ENCODE results near the gene ACSBG1.

ACSBG1 gene

DNA sequence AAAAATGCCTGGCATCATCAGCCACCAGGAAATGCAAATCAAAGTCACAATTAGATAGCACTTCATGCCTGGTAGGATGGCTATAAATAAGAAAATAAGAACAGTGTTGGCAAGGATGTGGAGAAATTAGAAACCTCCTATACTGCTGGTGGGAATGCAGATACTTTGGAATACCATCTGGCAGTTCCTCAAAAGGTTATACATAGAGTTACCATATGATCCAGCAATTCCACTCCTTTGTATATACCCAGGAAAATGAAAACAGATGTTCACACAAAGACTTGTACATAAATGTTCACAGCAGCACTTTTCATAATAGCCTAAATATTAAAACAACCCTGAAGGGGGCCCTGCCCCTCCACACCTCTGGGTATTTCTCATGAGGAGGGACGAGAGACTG is 13.7 kb downstream of the ACSBG1 start:
- WGBS, 2 experiments (ENCODE audit: insufficient coverage in 2 of 2): 100% methylated on average over 1 of the region's 1 CpG; no CpG with 5 or more reads in 1 of the 2 experiments
- no peaks in the 10 kb centered on the region for H3K36me3 ChIP-seq (ENCODE audit: control insufficient read depth, insufficient read depth, low read length)
- no peaks in the 10 kb centered on the region for H3K4me1 ChIP-seq (ENCODE audit: control insufficient read depth, insufficient read depth, low read length, poor library complexity, severe bottlenecking)
- no peak overlapping the region for H3K27ac ChIP-seq (ENCODE audit: low read depth, low read length, severe bottlenecking)
- no peak overlapping the region for H3K4me3 ChIP-seq (ENCODE audit: extremely low read depth, insufficient read depth, low read length, poor library complexity, severe bottlenecking)
- no peaks in the 10 kb centered on the region for H3K9me3 ChIP-seq (ENCODE audit: control insufficient read depth, low read length)

GRCh38 chr15:78216276-78217104 is 17.9 kb downstream of the ACSBG1 start:
- H3K4me1 ChIP-seq (ENCODE audit: control insufficient read depth, insufficient read depth, low read length, poor library complexity, severe bottlenecking): peaks cover 21% of the 10 kb centered on the region
- no peaks in the 10 kb centered on the region for H3K9me3 ChIP-seq (ENCODE audit: control insufficient read depth, low read length)
- no peak overlapping the region for H3K27ac ChIP-seq (ENCODE audit: low read depth, low read length, severe bottlenecking)
- no peaks in the 10 kb centered on the region for H3K36me3 ChIP-seq (ENCODE audit: control insufficient read depth, insufficient read depth, low read length)
- WGBS, 2 experiments (ENCODE audit: insufficient coverage in 2 of 2): 93 to 97% methylated on average over 7 of the region's 7 CpGs
- H3K4me3 ChIP-seq (ENCODE audit: extremely low read depth, insufficient read depth, low read length, poor library complexity, severe bottlenecking): no peak overlapping the region

- H3K27ac ChIP-seq (ENCODE audit: low read depth, low read length, severe bottlenecking): no peak overlapping the region
Observed at GRCh38 chr15:78213956-78214355, 20.4 kb downstream of the ACSBG1 start.

GRCh38 chr15:78213425-78213750 is 21.0 kb downstream of the ACSBG1 start:
- no peak overlapping the region for H3K27ac ChIP-seq (ENCODE audit: low read depth, low read length, severe bottlenecking)
- peaks cover 27% of the 10 kb centered on the region for H3K4me1 ChIP-seq (ENCODE audit: control insufficient read depth, insufficient read depth, low read length, poor library complexity, severe bottlenecking)
- 95 to 100% methylated on average over 6 of the region's 6 CpGs for WGBS, 2 experiments (ENCODE audit: insufficient coverage in 2 of 2)

More at GRCh38 chr15:78213956-78214355, 20.4 kb downstream of the ACSBG1 start:
- Histone ChIP-seq H3K4me3 (ENCODE audit: extremely low read depth, insufficient read depth, low read length, poor library complexity, severe bottlenecking) (no peak overlapping the region), H3K36me3 (ENCODE audit: control insufficient read depth, insufficient read depth, low read length) (no peaks in the 10 kb centered on the region), H3K4me1 (ENCODE audit: control insufficient read depth, insufficient read depth, low read length, poor library complexity, severe bottlenecking) (peaks cover 27% of the 10 kb centered on the region), H3K9me3 (ENCODE audit: control insufficient read depth, low read length) (no peaks in the 10 kb centered on the region)
- WGBS, 2 experiments (ENCODE audit: insufficient coverage in 2 of 2): 90 to 97% methylated on average over 2 to 4 of the region's 4 CpGs

GRCh38 chr15:78212546-78213424 is 21.6 kb downstream of the ACSBG1 start:
- Histone ChIP-seq H3K27ac (ENCODE audit: low read depth, low read length, severe bottlenecking) (no peak overlapping the region), H3K4me3 (ENCODE audit: extremely low read depth, insufficient read depth, low read length, poor library complexity, severe bottlenecking) (no peak overlapping the region), H3K4me1 (ENCODE audit: control insufficient read depth, insufficient read depth, low read length, poor library complexity, severe bottlenecking) (peaks cover 27% of the 10 kb centered on the region), H3K36me3 (ENCODE audit: control insufficient read depth, insufficient read depth, low read length) (no peaks in the 10 kb centered on the region), H3K9me3 (ENCODE audit: control insufficient read depth, low read length) (no peaks in the 10 kb centered on the region)
- WGBS, 2 experiments (ENCODE audit: insufficient coverage in 2 of 2): 65 to 68% methylated on average over 17 of the region's 17 CpGs

More at GRCh38 chr15:78213425-78213750, 21.0 kb downstream of the ACSBG1 start:
- Histone ChIP-seq H3K4me3 (ENCODE audit: extremely low read depth, insufficient read depth, low read length, poor library complexity, severe bottlenecking) (no peak overlapping the region), H3K9me3 (ENCODE audit: control insufficient read depth, low read length) (no peaks in the 10 kb centered on the region), H3K36me3 (ENCODE audit: control insufficient read depth, insufficient read depth, low read length) (no peaks in the 10 kb centered on the region)

GRCh38 chr15:78212008-78212407 is 22.4 kb downstream of the ACSBG1 start:
- no peak overlapping the region for H3K4me3 ChIP-seq (ENCODE audit: extremely low read depth, insufficient read depth, low read length, poor library complexity, severe bottlenecking)
- peaks cover 33% of the 10 kb centered on the region for H3K4me1 ChIP-seq (ENCODE audit: control insufficient read depth, insufficient read depth, low read length, poor library complexity, severe bottlenecking)
- no peaks in the 10 kb centered on the region for H3K9me3 ChIP-seq (ENCODE audit: control insufficient read depth, low read length)
- no peaks in the 10 kb centered on the region for H3K36me3 ChIP-seq (ENCODE audit: control insufficient read depth, insufficient read depth, low read length)
- H3K27ac ChIP-seq (ENCODE audit: low read depth, low read length, severe bottlenecking): no peak overlapping the region
- 89 to 92% methylated on average over 9 to 10 of the region's 10 CpGs for WGBS, 2 experiments (ENCODE audit: insufficient coverage in 2 of 2)

DNA sequence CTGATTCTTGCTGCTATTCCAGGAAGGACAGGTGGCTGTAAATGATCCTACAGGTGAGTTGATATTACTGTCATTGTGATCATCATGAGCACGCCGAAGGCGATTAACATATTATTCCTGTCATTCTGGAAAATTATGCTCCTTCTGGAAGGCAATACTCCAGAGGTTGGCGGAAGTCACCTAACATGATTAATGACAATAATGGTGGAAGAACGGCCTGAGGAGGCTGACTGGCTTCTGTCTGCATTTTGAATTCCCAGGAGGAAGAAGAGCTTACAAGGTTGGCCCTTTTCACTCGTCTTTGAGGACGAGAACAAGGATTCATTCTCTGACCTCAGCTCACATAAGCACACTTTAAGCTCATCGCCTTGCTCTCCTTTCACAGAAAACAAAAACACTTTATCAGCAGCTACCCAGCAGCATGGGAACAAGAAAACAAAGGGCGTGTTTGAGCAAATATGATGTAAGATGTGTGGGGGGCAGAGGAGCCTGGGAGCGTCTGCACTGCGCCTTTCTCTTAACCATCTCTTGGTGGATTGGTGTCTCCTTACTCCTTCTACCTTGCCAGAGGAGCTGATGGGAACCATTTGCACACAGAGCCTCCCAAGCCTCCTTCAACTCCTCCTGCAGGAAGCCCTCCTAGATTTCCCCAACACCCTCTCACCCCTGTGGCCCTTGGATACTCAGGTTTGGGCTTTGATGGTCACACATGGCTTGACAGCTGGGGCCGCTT is 23.0 kb downstream of the ACSBG1 start:
- 95 to 96% methylated on average over 6 to 8 of the region's 12 CpGs for WGBS, 2 experiments (ENCODE audit: insufficient coverage in 2 of 2)
- H3K4me1 ChIP-seq (ENCODE audit: control insufficient read depth, insufficient read depth, low read length, poor library complexity, severe bottlenecking): peaks cover 40% of the 10 kb centered on the region
- no peak overlapping the region for H3K27ac ChIP-seq (ENCODE audit: low read depth, low read length, severe bottlenecking)
- H3K9me3 ChIP-seq (ENCODE audit: control insufficient read depth, low read length): no peaks in the 10 kb centered on the region
- no peaks in the 10 kb centered on the region for H3K36me3 ChIP-seq (ENCODE audit: control insufficient read depth, insufficient read depth, low read length)
- H3K4me3 ChIP-seq (ENCODE audit: extremely low read depth, insufficient read depth, low read length, poor library complexity, severe bottlenecking): no peak overlapping the region

DNA sequence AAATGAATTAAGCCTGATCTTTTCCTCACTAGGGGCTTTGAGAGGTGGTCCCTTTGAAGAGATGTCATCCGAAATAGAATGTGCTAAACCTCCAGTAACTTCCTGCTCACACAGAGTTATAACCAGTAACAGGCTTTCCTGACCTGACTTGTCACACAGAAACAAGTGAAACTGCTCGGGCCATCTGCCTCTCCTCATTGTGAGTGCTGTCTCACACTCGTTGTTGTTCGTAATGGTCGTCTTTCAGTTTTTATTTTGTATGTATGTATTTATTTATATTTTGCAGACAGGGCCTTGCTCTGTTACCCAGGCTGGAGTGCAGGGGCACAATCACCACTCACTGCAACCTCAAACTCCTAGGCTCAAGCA is 24.0 kb downstream of the ACSBG1 start:
- Histone ChIP-seq H3K4me1 (ENCODE audit: control insufficient read depth, insufficient read depth, low read length, poor library complexity, severe bottlenecking) (peaks cover 45% of the 10 kb centered on the region), H3K27ac (ENCODE audit: low read depth, low read length, severe bottlenecking) (no peak overlapping the region), H3K36me3 (ENCODE audit: control insufficient read depth, insufficient read depth, low read length) (no peaks in the 10 kb centered on the region), H3K4me3 (ENCODE audit: extremely low read depth, insufficient read depth, low read length, poor library complexity, severe bottlenecking) (no peak overlapping the region), H3K9me3 (ENCODE audit: control insufficient read depth, low read length) (no peaks in the 10 kb centered on the region)
- WGBS, 2 experiments (ENCODE audit: insufficient coverage in 2 of 2): 90 to 100% methylated on average over 1 to 2 of the region's 5 CpGs

DNA sequence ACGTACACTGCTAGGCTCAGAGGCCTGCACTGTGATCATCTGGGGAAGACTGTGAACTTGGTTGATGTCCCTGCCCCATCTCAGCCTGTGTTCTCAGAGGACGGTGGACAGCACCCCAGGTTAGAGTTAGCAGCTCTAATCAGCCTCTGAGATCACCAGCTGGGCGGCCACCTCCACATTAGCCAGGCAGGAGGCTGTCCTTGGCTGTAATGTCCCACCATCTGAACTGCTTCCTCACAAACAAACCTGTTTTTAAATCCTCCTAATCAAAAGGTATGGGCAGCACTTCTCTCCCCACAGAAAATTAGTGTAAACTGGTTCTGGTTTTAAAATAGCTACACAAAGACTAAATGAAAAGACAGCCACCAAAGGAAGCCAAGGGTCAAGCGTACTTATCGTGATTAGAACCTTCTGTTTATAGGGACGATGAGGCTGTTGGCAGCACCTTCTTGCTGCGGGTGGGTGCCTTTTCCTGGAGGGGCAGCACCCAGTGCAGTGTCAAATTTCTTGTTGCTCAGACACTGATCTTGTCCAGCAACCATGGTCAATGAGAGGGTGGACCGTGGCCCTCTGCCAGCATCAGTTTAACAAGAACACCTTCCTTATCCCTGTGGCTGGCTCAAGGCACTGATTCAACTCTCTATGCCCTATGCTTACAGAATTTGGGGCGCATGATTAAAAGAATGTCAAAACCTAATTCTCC is 24.6 kb downstream of the ACSBG1 start:
- H3K4me1 ChIP-seq (ENCODE audit: control insufficient read depth, insufficient read depth, low read length, poor library complexity, severe bottlenecking): peaks cover 47% of the 10 kb centered on the region

More for the DNA sequence above, 24.6 kb downstream of the ACSBG1 start:
- no peak overlapping the region for H3K27ac ChIP-seq (ENCODE audit: low read depth, low read length, severe bottlenecking)
- no peaks in the 10 kb centered on the region for H3K36me3 ChIP-seq (ENCODE audit: control insufficient read depth, insufficient read depth, low read length)
- H3K4me3 ChIP-seq (ENCODE audit: extremely low read depth, insufficient read depth, low read length, poor library complexity, severe bottlenecking): no peak overlapping the region
- 96 to 98% methylated on average over 8 to 9 of the region's 9 CpGs for WGBS, 2 experiments (ENCODE audit: insufficient coverage in 2 of 2)
- no peaks in the 10 kb centered on the region for H3K9me3 ChIP-seq (ENCODE audit: control insufficient read depth, low read length)

All from mesodermal cell (in vitro differentiated cells).